Left kidney (tissue), 2 donors: ENCODE measurements around the gene LIPG. TPM values are rescaled to one million over a fixed set of nuclear protein-coding genes. Genes with fewer than 3 reads are reported as not detected.

ENCODE experiments used
- DNase-seq: peaks from one replicate; pipeline ENCODE4 v3.0.0-alpha.2; 2013
- polyA plus RNA-seq: library from polyadenylated mRNA; unstranded; fragments of 120-200 nt; gene quantifications from one replicate; pipeline ENCODE4 v1.2.1, GENCODE V29; 2013; ENCODE audit not compliant: insufficient read length

The LIPG gene
- polyA plus RNA-seq, 1 donor: 63.6 TPM

DNA sequence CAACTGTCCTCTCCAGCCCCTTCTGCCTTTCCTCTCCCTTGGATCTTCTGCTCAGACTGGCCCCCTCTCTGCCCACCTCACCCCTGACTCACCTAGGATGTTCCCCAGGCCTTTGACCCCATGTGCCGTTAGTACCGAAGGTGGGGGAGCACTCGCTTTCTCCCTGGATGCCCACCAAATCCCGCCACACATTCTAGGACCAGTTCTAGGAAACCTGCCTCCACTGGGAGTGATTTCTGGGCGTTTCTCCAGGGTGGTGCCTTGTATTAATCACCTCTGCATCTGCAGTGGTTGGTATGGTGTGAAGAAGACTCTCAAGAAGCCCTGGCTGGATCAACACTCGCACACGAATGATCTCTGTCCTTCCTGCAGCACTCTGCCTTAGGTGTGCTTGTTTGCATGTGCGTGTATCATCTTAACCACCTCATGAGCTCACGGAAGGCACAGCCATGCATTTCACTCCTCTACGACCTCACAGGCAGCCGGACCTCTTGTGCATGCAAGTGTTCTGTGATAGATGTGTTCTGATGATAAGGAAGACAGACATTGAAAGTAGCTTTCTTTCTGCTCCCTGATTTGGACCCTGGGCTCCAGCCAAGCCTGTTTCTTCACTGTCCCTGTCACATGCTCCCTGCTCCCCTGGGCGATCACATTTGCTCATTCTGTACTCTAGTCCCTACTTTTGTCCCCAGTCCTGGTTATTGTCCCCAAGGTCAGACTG lies 69.4 kb downstream of the LIPG start:
- DNase-seq: no peak

DNA sequence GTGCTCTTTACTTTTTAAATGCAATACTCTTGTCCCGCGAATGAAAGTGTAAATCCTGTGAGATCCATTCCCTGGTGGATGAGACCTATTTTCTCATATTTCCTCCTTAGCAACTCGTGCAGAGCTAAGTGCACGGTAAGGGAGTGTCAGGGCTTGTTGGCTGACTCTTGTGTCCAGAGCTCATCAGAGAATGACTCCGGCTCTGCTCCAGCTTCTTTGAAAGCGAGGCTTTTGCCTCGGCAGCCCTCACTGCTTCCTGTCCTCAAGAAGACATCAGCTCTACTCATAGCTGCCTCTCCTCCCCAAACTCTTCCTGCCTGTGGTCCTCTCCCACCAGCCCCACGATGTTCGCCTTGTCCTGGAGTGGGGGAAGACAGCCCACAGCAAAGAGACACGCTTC lies 70.7 kb downstream of the LIPG start:
- DNase-seq: no peak

DNA sequence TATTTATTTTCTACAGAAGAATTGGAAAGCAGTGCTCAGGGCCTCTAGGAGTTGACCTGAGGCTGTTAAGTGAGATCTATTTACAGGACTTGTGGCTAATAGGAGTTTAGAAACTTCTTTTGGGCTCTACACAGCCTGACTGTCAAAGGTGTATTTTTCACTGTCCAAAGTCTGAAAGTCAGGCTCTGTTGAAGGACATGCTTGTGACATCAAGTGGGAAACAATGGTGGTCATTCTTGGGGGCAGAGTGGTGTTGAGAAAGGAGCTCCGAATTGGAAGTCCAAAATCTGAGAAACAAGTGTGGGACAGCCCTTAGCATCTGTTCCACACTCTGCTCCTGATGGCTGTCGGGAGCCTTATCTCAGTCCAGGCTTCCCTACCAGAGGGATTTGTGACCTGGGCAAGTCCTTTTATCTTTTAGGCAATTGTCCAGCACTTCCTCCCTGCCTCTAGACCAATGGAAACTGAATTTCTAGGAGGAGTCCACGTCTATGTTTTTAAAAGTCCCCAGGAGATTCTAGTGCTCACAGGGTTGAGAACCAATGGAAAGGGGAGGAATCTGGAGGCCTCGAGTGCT lies 76.4 kb downstream of the LIPG start:
- DNase-seq: no peak

DNA sequence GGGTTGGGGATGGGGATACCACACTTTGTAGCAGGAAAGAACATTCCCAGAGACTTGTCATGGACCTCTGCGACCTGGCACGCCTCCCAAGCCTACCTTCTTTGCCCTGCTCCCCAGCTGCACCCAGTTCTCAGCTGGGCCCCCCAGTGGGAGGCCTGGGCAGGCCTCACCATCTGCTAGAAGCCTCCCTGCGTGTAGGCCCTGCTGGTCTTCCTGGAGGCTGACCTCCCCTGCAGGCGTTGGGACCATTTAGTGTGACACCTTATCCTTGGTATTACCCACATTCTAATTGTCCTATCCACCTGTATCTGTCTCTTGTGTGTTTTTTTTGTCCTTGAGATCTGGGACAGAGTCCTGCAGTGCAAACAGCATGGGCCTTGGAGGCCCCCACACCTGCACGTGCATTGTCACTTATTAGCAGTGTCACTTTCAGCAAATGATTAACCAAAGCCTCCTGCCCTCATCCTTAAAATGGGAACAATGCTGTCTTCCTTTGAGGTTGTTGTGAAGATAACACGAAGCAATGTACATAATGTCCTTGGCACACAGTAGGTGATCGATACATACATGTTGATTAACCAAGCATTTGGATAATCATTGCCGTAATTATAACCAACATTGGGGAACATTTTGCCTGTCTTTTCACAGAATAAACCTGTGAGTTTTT lies 77.2 kb downstream of the LIPG start:
- DNase-seq: no peak

DNA sequence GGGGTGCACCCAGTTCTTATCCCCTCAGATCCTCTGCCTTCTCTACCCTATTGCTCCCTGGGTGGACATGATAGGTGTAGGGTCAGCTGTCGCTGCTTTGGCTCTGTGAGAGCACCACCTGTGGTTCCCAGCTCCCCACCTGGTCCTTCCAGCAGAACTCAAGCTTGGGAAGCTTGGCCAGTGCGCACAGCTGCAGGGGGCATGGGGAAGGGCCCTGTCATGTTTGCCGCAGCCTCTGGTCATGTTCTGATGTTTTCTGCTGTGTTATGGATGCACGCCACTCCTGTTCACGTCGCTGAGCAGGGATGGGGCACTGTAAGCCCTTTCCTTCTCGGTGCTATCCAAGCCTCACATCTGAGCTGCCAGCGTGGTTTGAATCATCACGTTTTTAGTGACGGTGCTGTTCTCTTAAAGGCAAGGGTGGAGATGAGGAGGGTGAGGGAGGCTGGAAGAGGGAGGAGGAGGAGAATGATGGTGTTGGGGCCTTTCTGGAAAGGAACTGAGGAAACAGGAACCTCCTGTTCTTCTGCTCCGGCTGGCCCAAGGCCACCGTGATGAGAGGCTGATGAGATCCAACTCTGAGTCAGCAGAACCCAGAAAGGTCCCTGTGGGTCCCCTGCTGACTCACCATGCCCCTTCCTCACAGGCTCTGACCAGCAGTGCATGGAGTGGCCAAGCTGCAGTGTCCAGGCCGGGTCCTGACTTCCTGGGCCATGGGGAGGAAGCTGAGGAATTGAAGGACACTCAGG lies 78.0 kb downstream of the LIPG start:
- no peak for DNase-seq

DNA sequence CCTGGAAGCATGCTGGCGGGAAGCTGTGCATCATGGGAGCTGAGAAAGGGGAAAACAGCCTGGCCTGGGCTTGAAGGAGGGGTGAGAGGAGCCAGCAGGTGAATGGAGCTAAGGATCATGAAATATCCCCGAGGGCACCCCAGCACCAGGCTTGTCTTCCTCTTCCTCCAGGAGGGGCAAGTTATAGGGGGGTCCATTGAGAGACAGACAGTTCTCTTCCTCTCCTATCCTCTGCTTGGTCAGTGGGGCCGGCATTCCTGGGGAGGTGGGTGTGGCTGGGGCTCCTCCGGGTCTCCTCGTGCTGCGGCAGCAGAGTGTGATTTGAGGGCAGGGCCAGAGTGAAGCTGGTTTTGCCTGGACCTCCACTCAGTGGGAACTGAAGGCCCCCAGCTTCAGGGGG lies 78.9 kb downstream of the LIPG start:
- DNase-seq: no peak

DNA sequence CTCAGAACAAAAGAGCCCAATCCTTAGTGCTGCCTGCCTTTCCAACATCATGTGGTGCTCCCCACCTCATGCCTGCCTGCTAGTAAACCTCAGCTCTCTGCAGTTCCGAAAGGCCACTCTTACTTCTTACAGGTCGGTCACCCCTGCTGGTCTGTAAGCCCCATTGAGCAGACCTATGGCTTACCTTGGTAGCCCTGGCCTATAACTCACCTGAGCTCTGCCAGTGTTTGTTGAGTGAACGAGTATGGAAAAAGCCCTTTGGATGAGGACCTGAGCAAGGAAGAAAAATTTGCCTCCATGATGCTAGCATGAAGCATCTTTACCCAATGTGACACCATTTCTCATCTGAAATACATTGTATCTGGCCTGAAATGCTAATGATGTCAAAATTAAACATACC lies 83.3 kb downstream of the LIPG start:
- DNase-seq: no peak

DNA sequence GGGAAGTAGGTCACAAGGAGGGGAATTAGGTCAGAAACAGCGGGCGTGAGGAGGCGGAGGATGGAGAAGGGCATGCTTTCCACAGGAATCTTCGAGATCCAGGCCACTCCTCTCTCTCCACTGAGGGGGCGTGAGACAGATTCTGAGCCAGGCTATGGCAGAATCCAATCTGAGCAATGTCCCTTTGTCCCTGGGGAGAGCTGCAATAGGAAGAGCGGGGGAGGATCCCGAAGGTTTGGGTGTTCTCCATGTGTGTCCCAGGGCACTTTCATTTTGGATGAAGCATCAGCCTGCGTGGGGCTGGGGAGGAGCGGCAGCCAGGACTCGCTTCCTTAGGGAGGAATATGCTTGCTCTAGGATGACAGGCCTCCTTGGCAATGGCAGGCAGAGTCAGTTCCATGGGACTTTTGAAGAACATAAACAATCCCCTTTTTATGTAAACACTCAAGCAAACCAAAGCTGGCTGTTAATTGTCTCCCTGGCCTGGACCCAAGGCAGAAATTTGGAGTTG lies 84.0 kb downstream of the LIPG start:
- no peak for DNase-seq

DNA sequence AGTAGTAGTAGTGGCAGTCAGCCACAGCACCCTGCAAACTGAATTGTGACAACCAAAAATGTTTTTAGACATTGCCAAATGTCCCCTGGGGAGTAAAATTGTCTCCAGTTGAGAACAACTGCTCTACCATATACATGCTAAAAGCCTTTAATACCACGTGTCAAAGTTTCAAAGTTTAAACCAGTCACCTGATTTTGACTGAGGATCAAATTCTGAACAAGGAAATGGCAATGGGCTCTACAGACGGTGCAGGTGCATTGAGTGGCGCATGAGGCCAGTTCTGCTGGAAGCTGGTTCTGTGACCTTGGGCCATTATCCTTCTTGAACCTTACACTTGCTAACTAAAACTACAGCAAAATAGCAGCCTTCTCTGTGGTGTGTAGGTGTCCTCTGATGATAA lies 85.0 kb downstream of the LIPG start:
- DNase-seq: no peak

DNA sequence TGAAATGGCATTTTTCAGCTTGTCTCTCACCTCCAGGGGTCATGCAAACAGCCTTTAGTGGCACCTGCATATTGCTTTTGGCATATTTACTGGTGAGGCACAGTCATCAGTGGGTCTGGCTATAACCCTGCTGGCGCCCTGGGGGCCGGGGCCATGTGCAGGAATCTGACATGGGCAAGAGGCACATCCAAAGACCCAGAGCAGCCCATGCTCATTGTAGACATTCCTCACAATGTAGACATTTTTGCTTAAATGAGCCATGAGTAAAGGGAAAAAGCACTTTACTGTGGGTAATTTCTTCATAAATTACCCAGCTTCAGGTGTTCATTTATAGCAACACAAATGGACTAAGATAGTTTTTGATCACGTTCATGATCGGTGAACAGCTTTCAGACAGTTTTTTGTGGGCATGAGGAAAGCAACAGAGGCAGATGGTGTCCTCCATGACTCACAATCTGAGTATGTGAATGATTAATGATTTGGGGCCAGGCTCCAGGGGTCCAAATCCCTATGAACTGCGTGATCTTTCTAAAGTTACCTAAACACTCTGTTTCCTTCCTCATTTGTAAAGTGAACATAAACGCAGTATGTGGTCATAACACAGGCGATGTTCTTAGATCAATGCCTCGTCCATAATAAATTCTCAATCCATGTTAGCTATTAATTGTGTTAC lies 85.8 kb downstream of the LIPG start:
- DNase-seq: no peak

DNA sequence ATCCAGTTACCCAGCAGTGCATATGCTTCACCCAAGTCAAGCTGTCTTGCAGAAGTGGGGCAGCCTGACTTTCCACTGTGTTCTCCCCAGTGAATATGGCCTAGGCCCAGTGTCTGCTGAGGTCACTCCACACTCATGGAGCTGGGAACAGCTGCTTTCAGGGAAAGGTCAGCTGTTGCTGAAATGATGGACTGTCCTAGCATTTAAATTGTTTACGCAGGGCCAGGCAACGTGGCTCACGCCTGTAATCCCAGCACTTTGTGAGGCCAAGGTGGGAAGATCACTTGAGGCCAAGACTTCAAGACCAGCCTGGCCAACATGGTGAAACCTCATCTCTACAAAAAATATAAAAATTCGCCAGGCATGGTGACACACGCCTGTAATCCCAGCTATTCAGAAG lies 86.5 kb downstream of the LIPG start:
- DNase-seq: no peak

Other genes with a start within 250 kb of the LIPG start
- 53.8 TPM for gene DYM, start 101.4 kb upstream of the LIPG start, polyA plus RNA-seq
- 23.8 TPM for gene C18orf32, start 74.8 kb upstream of the LIPG start, polyA plus RNA-seq
- gene RPL17, start 69.6 kb upstream of the LIPG start, polyA plus RNA-seq: 2,112 TPM